Measurements from ENCODE around the gene AKT2.

- TF ChIP-seq CTCF (IDR thresholded peaks at IDR 0.05) (no peak), POLR2AphosphoS5 (IDR thresholded peaks at IDR 0.05; ENCODE audit: insufficient read depth in 1 of 2, low read depth in 1 of 2) (no peak)
Measured at GRCh38 chr19:40284501-40285352, at the start of gene AKT2.

Data from vagina (tissue), 2 donors.